HL-60 (cell line): ENCODE results near the gene CNTN5.

Experiments used
- DNase-seq, 2 experiments: peaks; one replicate each; pipeline ENCODE4 v3.0.0-alpha.2; 2010 to 2020; ENCODE audit warnings: low read depth in 1 of 2, low spot score in 1 of 2
- H3K27ac ChIP-seq: fragments of 250-450 bp; sonication (Bioruptor Pico); replicated peaks from 2 replicates; pipeline ENCODE4 v1.5.1; 2020; ENCODE audit warnings: mild to moderate bottlenecking, moderate library complexity
- H3K27me3 ChIP-seq: fragments of 250-450 bp; sonication (Bioruptor Pico); 2 replicates; pipeline ENCODE4 v1.5.1; 2021; ENCODE audit warnings: mild to moderate bottlenecking, moderate library complexity; ENCODE audit not compliant: insufficient read depth, poor library complexity, severe bottlenecking
- H3K4me3 ChIP-seq: replicated peaks from 2 replicates; pipeline ENCODE4 v1.5.1; 2011; ENCODE audit warnings: mild to moderate bottlenecking, control low read depth, low read length; ENCODE audit not compliant: insufficient read depth
- CTCF ChIP-seq: IDR thresholded peaks from one replicate; pipeline ENCODE4 v1.5.1; 2011; ENCODE audit warnings: low read length, control low read depth, inconsistent platforms; ENCODE audit not compliant: insufficient read depth
- GABPA ChIP-seq: IDR thresholded peaks from 2 replicates; pipeline ENCODE4 v1.6.1; 2012; ENCODE audit warnings: low read depth
- POLR2AphosphoS5 ChIP-seq: IDR thresholded peaks from 2 replicates; pipeline ENCODE4 v1.6.1; 2012; ENCODE audit warnings: low read depth
- REST ChIP-seq: IDR thresholded peaks from 2 replicates; pipeline ENCODE4 v1.6.1; 2012; ENCODE audit warnings: low read depth; ENCODE audit not compliant: insufficient replicate concordance
- SPI1 ChIP-seq: IDR thresholded peaks from 2 replicates; pipeline ENCODE4 v1.6.1; 2012; ENCODE audit warnings: low read depth, mild to moderate bottlenecking, borderline replicate concordance

Gene CNTN5

GRCh38 chr11:100093698-100094097, 1072.9 kb downstream of the CNTN5 start:
- DNase-seq: no peak
- TF ChIP-seq POLR2AphosphoS5 (no peak), CTCF (no peak), SPI1 (no peak), GABPA (no peak), REST (no peak)
- H3K27ac ChIP-seq: no peak overlapping the region
- H3K27me3 ChIP-seq: no peaks in the 10 kb centered on the region
- no peak overlapping the region for H3K4me3 ChIP-seq

- DNase-seq: no peak
- Histone ChIP-seq H3K27me3 (no peaks in the 10 kb centered on the region), H3K27ac (no peak overlapping the region), H3K4me3 (no peak overlapping the region)
- no peak for TF ChIP-seq CTCF
- no peak for TF ChIP-seq REST
- TF ChIP-seq POLR2AphosphoS5: no peak
- TF ChIP-seq SPI1: no peak
- TF ChIP-seq GABPA: no peak
Measured at GRCh38 chr11:100094121-100094865, 1073.5 kb downstream of the CNTN5 start.

GRCh38 chr11:100095809-100096208, 1075.1 kb downstream of the CNTN5 start:
- Histone ChIP-seq H3K27me3 (no peaks in the 10 kb centered on the region), H3K4me3 (no peak overlapping the region), H3K27ac (no peak overlapping the region)
- no peak for DNase-seq
- TF ChIP-seq REST (no peak), GABPA (no peak), SPI1 (no peak), POLR2AphosphoS5 (no peak), CTCF (no peak)
